ENCODE measurements around the gene RAX2. TPM values are rescaled to one million over a fixed set of nuclear protein-coding genes. Genes with fewer than 3 reads are reported as not detected.

Gene RAX2
- total and polyA plus RNA-seq, 2 experiments from 2014 or later = 0.22 TPM; not detected in 1

GRCh38 chr19:3775831-3776230 is 3.8 kb upstream of the RAX2 start:
- no peak overlapping the region for H3K4me3 ChIP-seq
- H3K9me2 ChIP-seq (replicated peaks; ENCODE audit: insufficient read depth) = no peaks in the 10 kb centered on the region
- no peak for DNase-seq (ENCODE audit: low spot score)
- H3K4me2 ChIP-seq = no peak overlapping the region
- 100% methylated on average over 5 of the region's 5 CpGs for WGBS (ENCODE audit: low lambda C conversion rate, missing lambda C conversion rate)
- H3K27me3 ChIP-seq = no peaks in the 10 kb centered on the region
- no peaks in the 10 kb centered on the region for H3K79me2 ChIP-seq
- H3K4me1 ChIP-seq (ENCODE audit: insufficient read depth) = no peaks in the 10 kb centered on the region
- H3K27ac ChIP-seq = no peak overlapping the region
- no peaks in the 10 kb centered on the region for H4K20me1 ChIP-seq (ENCODE audit: insufficient read depth, poor library complexity, severe bottlenecking)
- no peak overlapping the region for H2AFZ ChIP-seq
- H3K9me3 ChIP-seq (ENCODE audit: low read depth) = no peaks in the 10 kb centered on the region
- no peaks in the 10 kb centered on the region for H3K36me3 ChIP-seq (replicated peaks; ENCODE audit: insufficient read depth, low read depth)
- TF ChIP-seq EZH2phosphoT487 (IDR thresholded peaks at IDR 0.05; ENCODE audit: low read depth, severe bottlenecking, unreplicated experiment) (no peak), CTCF (IDR thresholded peaks at IDR 0.05; ENCODE audit: poor library complexity) (no peak), EZH2 (IDR thresholded peaks at IDR 0.05; ENCODE audit: borderline replicate concordance) (no peak)

- H3K9me3 ChIP-seq (ENCODE audit: low read depth) = no peaks in the 10 kb centered on the region
- no peak overlapping the region for H3K4me3 ChIP-seq
- no peaks in the 10 kb centered on the region for H3K27me3 ChIP-seq
- 92% methylated on average over 2 of the region's 2 CpGs for WGBS (ENCODE audit: low lambda C conversion rate, missing lambda C conversion rate)
- no peak for DNase-seq (ENCODE audit: low spot score)
- TF ChIP-seq EZH2phosphoT487 (IDR thresholded peaks at IDR 0.05; ENCODE audit: low read depth, severe bottlenecking, unreplicated experiment) (no peak), EZH2 (IDR thresholded peaks at IDR 0.05; ENCODE audit: borderline replicate concordance) (no peak), CTCF (IDR thresholded peaks at IDR 0.05; ENCODE audit: poor library complexity) (no peak)
- no peaks in the 10 kb centered on the region for H4K20me1 ChIP-seq (ENCODE audit: insufficient read depth, poor library complexity, severe bottlenecking)
- no peaks in the 10 kb centered on the region for H3K9me2 ChIP-seq (replicated peaks; ENCODE audit: insufficient read depth)
- no peaks in the 10 kb centered on the region for H3K36me3 ChIP-seq (replicated peaks; ENCODE audit: insufficient read depth, low read depth)
- no peak overlapping the region for H3K4me2 ChIP-seq
- no peak overlapping the region for H2AFZ ChIP-seq
- no peaks in the 10 kb centered on the region for H3K79me2 ChIP-seq
- H3K27ac ChIP-seq = no peak overlapping the region
- no peaks in the 10 kb centered on the region for H3K4me1 ChIP-seq (ENCODE audit: insufficient read depth)
These were observed 3.3 kb upstream of the RAX2 start for GRCh38 chr19:3775374-3775711.

GRCh38 chr19:3774621-3775373 is 2.8 kb upstream of the RAX2 start:
- no peak overlapping the region for H2AFZ ChIP-seq
- no peaks in the 10 kb centered on the region for H3K9me2 ChIP-seq (replicated peaks; ENCODE audit: insufficient read depth)
- TF ChIP-seq EZH2 (IDR thresholded peaks at IDR 0.05; ENCODE audit: borderline replicate concordance) (no peak), EZH2phosphoT487 (IDR thresholded peaks at IDR 0.05; ENCODE audit: low read depth, severe bottlenecking, unreplicated experiment) (no peak), CTCF (IDR thresholded peaks at IDR 0.05; ENCODE audit: poor library complexity) (no peak)
- H3K27ac ChIP-seq = no peak overlapping the region
- no peak overlapping the region for H3K4me3 ChIP-seq
- H3K4me2 ChIP-seq = no peak overlapping the region
- H4K20me1 ChIP-seq (ENCODE audit: insufficient read depth, poor library complexity, severe bottlenecking) = no peaks in the 10 kb centered on the region
- no peak for DNase-seq (ENCODE audit: low spot score)
- no peaks in the 10 kb centered on the region for H3K4me1 ChIP-seq (ENCODE audit: insufficient read depth)
- H3K79me2 ChIP-seq = no peaks in the 10 kb centered on the region
- no peaks in the 10 kb centered on the region for H3K36me3 ChIP-seq (replicated peaks; ENCODE audit: insufficient read depth, low read depth)
- H3K9me3 ChIP-seq (ENCODE audit: low read depth) = no peaks in the 10 kb centered on the region
- no peaks in the 10 kb centered on the region for H3K27me3 ChIP-seq
- WGBS (ENCODE audit: low lambda C conversion rate, missing lambda C conversion rate) = 78% methylated on average over 22 of the region's 25 CpGs

All from hepatocyte (in vitro differentiated cells).